Spleen (tissue), 13 donors: ENCODE measurements around the gene MRAP. TPM values are rescaled to one million over a fixed set of nuclear protein-coding genes. Genes with fewer than 3 reads are reported as not detected.

ENCODE experiments used
- DNase-seq: peaks from one replicate; pipeline ENCODE4 v3.0.0-alpha.2; 2020
- H3K27ac ChIP-seq, 8 donors: fragments of 200-600 bp; sonication (generic) in 7 of 8; 1 replicate in 4 of 8; 2 replicates in 4 of 8; pipeline versions ENCODE4 v1.5.0 to v1.8.0; 2016 to 2021; ENCODE audit warnings: inconsistent platforms in 4 of 8, mild to moderate bottlenecking in 4 of 8, moderate library complexity in 1 of 8
- H3K27me3 ChIP-seq, 7 donors: fragments of 200-600 bp; sonication (generic) in 6 of 7; replicated peaks in 1 of 7; 1 replicate in 4 of 7; 2 replicates in 3 of 7; pipeline versions ENCODE4 v1.5.0 to v1.8.0; 2016 to 2021; ENCODE audit warnings: inconsistent platforms in 3 of 7, mild to moderate bottlenecking in 1 of 7
- H3K36me3 ChIP-seq, 6 donors: fragments of 200-600 bp; sonication (generic) in 5 of 6; 1 replicate in 4 of 6; 2 replicates in 2 of 6; pipeline versions ENCODE4 v1.5.0 to v1.8.0; 2016 to 2021; ENCODE audit warnings: inconsistent platforms in 2 of 6
- H3K4me1 ChIP-seq, 6 donors: fragments of 200-600 bp; sonication (generic) in 5 of 6; 1 replicate in 3 of 6; 2 replicates in 3 of 6; pipeline versions ENCODE4 v1.5.0 to v1.8.0; 2016 to 2021; ENCODE audit warnings: inconsistent platforms in 3 of 6
- H3K4me3 ChIP-seq, 8 donors: fragments of 200-600 bp; sonication (generic) in 7 of 8; 1 replicate in 4 of 8; 2 replicates in 4 of 8; pipeline versions ENCODE4 v1.5.0 to v1.8.0; 2016 to 2021; ENCODE audit warnings: inconsistent platforms in 4 of 8, mild to moderate bottlenecking in 4 of 8, moderate library complexity in 2 of 8
- H3K9me3 ChIP-seq, 8 donors: fragments of 200-600 bp; sonication (generic) in 7 of 8; 1 replicate in 4 of 8; 2 replicates in 4 of 8; pipeline versions ENCODE4 v1.5.0 to v1.8.0; 2016 to 2021; ENCODE audit warnings: inconsistent platforms in 4 of 8
- POLR2A ChIP-seq, 3 donors: fragments of 450-650 bp; IDR thresholded peaks; one replicate each; pipeline ENCODE4 v1.5.1; 2017; ENCODE audit warnings: antibody characterized with exemption in 3 of 3, mild to moderate bottlenecking in 1 of 3
- POLR2AphosphoS5 ChIP-seq, 3 donors: sonication (generic); formaldehyde crosslinking; IDR thresholded peaks; one replicate each; pipeline ENCODE4 v1.5.1; 2017; ENCODE audit warnings: antibody characterized with exemption in 3 of 3
- WGBS, 5 donors: extraction: QIAGEN DNeasy Blood & Tissue Kit in 3 of 5; methylation state at CpG; one replicate each; pipeline versions ENCODE4 v1.1.5 to v1.1.7; 2013 to 2018; 5-methylcytosine and 5-hydroxymethylcytosine counted together
- intact Hi-C: fragments of 100-400 bp; cut with DNase I; formaldehyde crosslinking; loops from one replicate; pipeline ENCODE4 v1.15.0; 2023; ENCODE audit warnings: low total_unique reads
- long read RNA-seq, 2 donors: transcript quantifications; one replicate each; lab custom pipeline, GENCODE V29; 2026
- polyA plus RNA-seq, 3 donors: library from polyadenylated mRNA; stranded (reverse); fragments of 200-250 nt; gene quantifications; one replicate each; pipeline ENCODE4 v1.2.1, GENCODE V29; 2013
- total RNA-seq, 7 donors: library from RNA; depleted of rRNA in 3 of 7; stranded (reverse); fragments of >200 nt in 3 of 7; fragmentation: NEBNext Ultra II Directional in 4 of 7; extraction: Animal tissue kit (Norgen Biotek cat#: 25700) in 4 of 7; gene quantifications; one replicate each; pipeline versions ENCODE4 v1.1.0 to v1.2.1, GENCODE V29; 2016 to 2021
- TF ChIP-seq, protein P1 (sequence below), 11 experiments: fragments of 200-600 bp in 7 of 11; fragments of 450-650 bp in 4 of 11; sonication (generic) in 4 of 11; IDR thresholded peaks in 8 of 11; conservative IDR thresholded peaks in 3 of 11; 1 replicate in 7 of 11; 2 replicates in 4 of 11; pipeline versions ENCODE4 v1.4.0 to v1.8.0; 2016 to 2021; ENCODE audit warnings: antibody characterized with exemption in 11 of 11, inconsistent platforms in 4 of 11, mild to moderate bottlenecking in 1 of 11
- donor health status: healthy with polysubstance abuse.
- donor health status: DM: no; HTN: no; CAD: no; lungs with moderate emphysema.
- donor health status: DM: no; HTN: no; CAD: no.
- donor health status: Bipolar disorder and iron deficiency.
- donor health status: healthy.
- donor health status: DM: no; HTN: no; CAD: no.
- donor health status: DM: yes; HTN: yes; CAD: no.

The MRAP gene
- total RNA-seq: not detected
- polyA plus RNA-seq: under 1 TPM in 1 of 3 donors, not detected in 2; 0.09 TPM
- long read RNA-seq, donor 1: 0 reads
- long read RNA-seq, donor 2: 0 reads

DNA sequence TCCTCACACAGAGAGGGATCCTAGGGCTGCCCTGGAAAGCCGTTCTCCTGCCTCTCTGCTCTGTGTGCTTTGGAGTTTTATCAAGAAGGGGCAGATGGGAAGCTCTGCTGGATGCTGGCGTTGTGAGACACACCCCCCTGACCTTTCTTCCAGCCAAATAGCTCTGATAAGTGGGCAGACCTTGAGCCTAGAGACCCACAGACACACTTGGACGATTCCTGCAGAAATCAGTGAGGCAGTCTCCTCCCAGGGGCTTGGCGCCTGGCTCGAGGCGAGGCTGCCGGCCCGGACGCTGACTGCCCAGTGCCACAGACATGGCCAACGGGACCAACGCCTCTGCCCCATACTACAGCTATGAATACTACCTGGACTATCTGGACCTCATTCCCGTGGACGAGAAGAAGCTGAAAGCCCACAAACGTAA lies at the start of gene MRAP:
Gene MRAP (plus strand): TSS at position 198 of the 424 bp plus-strand sequence. CDS start 117 bp downstream, at position 315.
- intact Hi-C loops: no loop called here
- no peak within 1 kb of the TSS for H3K27ac ChIP-seq
- no peaks in the 10 kb centered on the region for H3K9me3 ChIP-seq
- peaks cover 0 to 12% (median 0%) of the 10 kb centered on the region in 6 donors for H3K36me3 ChIP-seq
- H3K27me3 ChIP-seq: no peaks in the 10 kb centered on the region
- H3K4me3 ChIP-seq: no peak within 1 kb of the TSS
- WGBS, 5 donors: 73 to 94% (median 86%) methylated on average over 14 of the region's 14 CpGs
- TF ChIP-seq POLR2AphosphoS5 (IDR thresholded peaks at IDR 0.05): no peak
- no peak for TF ChIP-seq POLR2A (IDR thresholded peaks at IDR 0.05)
- TF ChIP-seq, protein P1, sequence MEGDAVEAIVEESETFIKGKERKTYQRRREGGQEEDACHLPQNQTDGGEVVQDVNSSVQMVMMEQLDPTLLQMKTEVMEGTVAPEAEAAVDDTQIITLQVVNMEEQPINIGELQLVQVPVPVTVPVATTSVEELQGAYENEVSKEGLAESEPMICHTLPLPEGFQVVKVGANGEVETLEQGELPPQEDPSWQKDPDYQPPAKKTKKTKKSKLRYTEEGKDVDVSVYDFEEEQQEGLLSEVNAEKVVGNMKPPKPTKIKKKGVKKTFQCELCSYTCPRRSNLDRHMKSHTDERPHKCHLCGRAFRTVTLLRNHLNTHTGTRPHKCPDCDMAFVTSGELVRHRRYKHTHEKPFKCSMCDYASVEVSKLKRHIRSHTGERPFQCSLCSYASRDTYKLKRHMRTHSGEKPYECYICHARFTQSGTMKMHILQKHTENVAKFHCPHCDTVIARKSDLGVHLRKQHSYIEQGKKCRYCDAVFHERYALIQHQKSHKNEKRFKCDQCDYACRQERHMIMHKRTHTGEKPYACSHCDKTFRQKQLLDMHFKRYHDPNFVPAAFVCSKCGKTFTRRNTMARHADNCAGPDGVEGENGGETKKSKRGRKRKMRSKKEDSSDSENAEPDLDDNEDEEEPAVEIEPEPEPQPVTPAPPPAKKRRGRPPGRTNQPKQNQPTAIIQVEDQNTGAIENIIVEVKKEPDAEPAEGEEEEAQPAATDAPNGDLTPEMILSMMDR (IDR thresholded peaks at IDR 0.05 in 8 of 11, conservative IDR thresholded peaks at IDR 0.05 in 3 of 11): no peak
- DNase-seq: peak; percentile 51
- no peaks in the 10 kb centered on the region for H3K4me1 ChIP-seq

DNA sequence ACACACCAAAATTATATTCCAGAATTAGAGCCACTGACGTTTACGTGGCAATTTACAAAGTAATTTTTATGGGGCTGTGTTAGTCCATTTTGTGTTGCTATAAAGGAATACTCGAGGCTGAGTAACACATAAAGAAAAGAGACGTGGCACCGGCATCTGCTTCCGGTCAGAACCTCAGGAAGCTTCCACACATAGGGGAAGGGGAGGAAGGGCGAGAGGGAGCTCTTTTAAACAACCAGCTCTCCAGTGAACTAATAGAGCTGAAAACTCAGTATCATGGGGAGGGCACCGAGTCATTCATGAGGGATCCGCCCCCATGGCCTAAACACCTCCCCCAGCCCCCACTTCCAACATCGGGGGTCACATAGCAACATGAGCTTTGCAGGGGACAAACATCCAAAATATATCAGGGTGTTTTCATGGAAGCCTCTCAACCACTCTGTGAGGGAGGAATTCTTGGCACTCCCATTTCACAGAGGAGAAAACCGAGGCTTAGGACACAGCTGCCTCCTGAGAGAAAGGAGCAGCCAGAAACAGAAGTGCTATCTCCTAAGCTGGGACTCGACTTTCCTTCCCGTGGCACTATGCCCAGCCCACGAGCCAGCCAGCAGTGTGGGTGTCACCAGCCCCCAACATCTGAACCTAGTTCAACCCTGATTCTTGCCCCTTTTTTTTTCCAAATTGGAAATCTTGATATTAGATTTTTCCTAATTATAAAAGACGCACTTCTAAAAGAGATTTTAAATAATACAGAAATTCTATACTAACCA lies 49.0 kb upstream of the MRAP start:
- intact Hi-C loops: no loop called here
- Histone ChIP-seq H3K9me3 (peaks cover 0 to 15% (median 10%) of the 10 kb centered on the region in 8 donors), H3K4me3 (no peak overlapping the region)

DNA sequence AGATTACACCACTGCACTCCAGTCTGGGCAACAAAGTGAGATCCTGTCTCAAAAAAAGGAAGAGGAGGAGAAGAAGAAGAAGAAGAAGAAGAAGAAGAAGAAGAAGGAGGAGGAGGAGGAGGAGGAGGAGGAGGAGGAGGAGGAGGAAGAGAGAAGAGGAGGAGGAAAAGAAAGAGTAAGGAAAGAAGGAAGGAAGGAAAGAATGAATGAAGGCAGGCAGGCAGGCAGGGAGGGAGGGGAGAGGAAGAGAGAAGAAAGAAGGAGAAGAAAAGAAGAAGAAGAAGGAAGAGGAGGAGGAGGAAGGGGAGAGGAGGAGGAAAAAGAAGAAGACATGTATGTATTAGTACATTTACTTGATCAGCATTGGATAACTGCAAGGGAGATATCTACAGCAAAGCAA lies 46.5 kb upstream of the MRAP start:
- Histone ChIP-seq H3K36me3 (no peaks in the 10 kb centered on the region), H3K9me3 (peaks cover 0 to 15% (median 10%) of the 10 kb centered on the region in 8 donors), H3K27ac (no peak overlapping the region), H3K4me1 (no peaks in the 10 kb centered on the region), H3K27me3 (peaks cover 0 to 6% (median 0%) of the 10 kb centered on the region in 7 donors), H3K4me3 (no peak overlapping the region)
- no peak for DNase-seq
- intact Hi-C loops: no loop called here
- TF ChIP-seq POLR2A (IDR thresholded peaks at IDR 0.05) (no peak), POLR2AphosphoS5 (IDR thresholded peaks at IDR 0.05) (no peak)
- TF ChIP-seq, protein P1 (IDR thresholded peaks at IDR 0.05 in 8 of 11, conservative IDR thresholded peaks at IDR 0.05 in 3 of 11): no peak

More for the DNA sequence above, 49.0 kb upstream of the MRAP start:
- no peak for DNase-seq
- WGBS, 5 donors: 71 to 89% (median 75%) methylated on average over 15 of the region's 15 CpGs
- H3K27me3 ChIP-seq: peaks cover 0 to 6% (median 0%) of the 10 kb centered on the region in 7 donors
- no peak for TF ChIP-seq POLR2AphosphoS5 (IDR thresholded peaks at IDR 0.05)
- TF ChIP-seq POLR2A (IDR thresholded peaks at IDR 0.05): no peak
- TF ChIP-seq, protein P1 (IDR thresholded peaks at IDR 0.05 in 8 of 11, conservative IDR thresholded peaks at IDR 0.05 in 3 of 11): no peak
- H3K4me1 ChIP-seq: no peaks in the 10 kb centered on the region
- no peaks in the 10 kb centered on the region for H3K36me3 ChIP-seq
- no peak overlapping the region for H3K27ac ChIP-seq

DNA sequence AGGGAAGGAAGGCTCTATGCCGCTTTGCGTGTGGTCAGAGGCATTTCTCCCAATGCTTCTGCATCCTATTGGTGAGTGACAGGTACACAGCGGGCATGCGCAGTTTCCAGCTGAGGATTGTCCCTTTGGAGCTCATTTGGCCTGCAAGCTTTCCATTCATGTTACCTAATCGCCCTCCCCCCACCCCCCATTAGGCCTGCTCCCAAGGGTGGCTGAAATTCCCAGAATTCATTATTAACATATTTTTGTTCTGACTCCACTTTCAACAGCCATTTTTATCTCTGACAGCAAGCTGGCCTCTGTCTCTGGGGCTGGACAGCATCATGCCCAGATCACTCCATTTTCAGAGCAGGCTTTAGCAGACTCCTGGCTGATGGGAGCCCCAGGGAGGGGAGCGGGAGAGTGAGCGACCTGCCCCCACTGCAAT lies 45.4 kb upstream of the MRAP start:
- Histone ChIP-seq H3K27me3 (peaks cover 0 to 6% (median 0%) of the 10 kb centered on the region in 7 donors), H3K4me1 (peaks cover 0 to 2% (median 0%) of the 10 kb centered on the region in 6 donors), H3K27ac (no peak overlapping the region), H3K4me3 (no peak overlapping the region), H3K9me3 (peaks cover 0 to 15% (median 10%) of the 10 kb centered on the region in 8 donors), H3K36me3 (no peaks in the 10 kb centered on the region)
- intact Hi-C loops: no loop called here
- no peak for DNase-seq
- TF ChIP-seq POLR2AphosphoS5 (IDR thresholded peaks at IDR 0.05) (no peak), POLR2A (IDR thresholded peaks at IDR 0.05) (no peak)
- TF ChIP-seq, protein P1 (IDR thresholded peaks at IDR 0.05 in 8 of 11, conservative IDR thresholded peaks at IDR 0.05 in 3 of 11): no peak
- 69 to 90% (median 81%) methylated on average over 6 to 7 of the region's 7 CpGs for WGBS, 5 donors
